K562 (cell line): ENCODE results near the gene AURKB. TPM values are rescaled to one million over a fixed set of nuclear protein-coding genes. Genes with fewer than 3 reads are reported as not detected.

ENCODE experiments used
- HINFP ChIP-seq: fragments of 450-650 bp; conservative IDR thresholded peaks from 2 replicates; pipeline ENCODE4 v1.6.1; 2016; ENCODE audit warnings: missing genetic modification characterization, low read depth, mild to moderate bottlenecking, control low read depth, missing compliant biosample characterization
- IRF1 ChIP-seq: sonication (generic); formaldehyde crosslinking; IDR thresholded peaks from 2 replicates; pipeline ENCODE4 v1.8.0; 2022; ENCODE audit warnings: missing genetic modification reagents, mild to moderate bottlenecking, borderline replicate concordance
- RUNX1 ChIP-seq: sonication (generic); IDR thresholded peaks from 2 replicates; pipeline ENCODE4 v1.6.1; 2016; ENCODE audit warnings: antibody characterized with exemption, low read depth
- TCF15 ChIP-seq: fragments of 250-450 bp; sonication (Bioruptor Pico); IDR thresholded peaks from 2 replicates; pipeline ENCODE4 v1.8.0; 2022; ENCODE audit warnings: moderate library complexity, mild to moderate bottlenecking, inconsistent platforms
- TCFL5 ChIP-seq: fragments of 250-450 bp; sonication (Bioruptor Pico); conservative IDR thresholded peaks from 2 replicates; pipeline ENCODE4 v1.6.1; 2021; ENCODE audit warnings: mild to moderate bottlenecking, moderate library complexity, matching md5 sums
- TOE1 ChIP-seq, 2 experiments: fragments of 450-650 bp in 1 of 2; sonication (generic) in 1 of 2; formaldehyde crosslinking in 1 of 2; IDR thresholded peaks; 2 replicates each; pipeline versions ENCODE4 v1.7.1 to v1.8.0; 2016 to 2022; ENCODE audit warnings: borderline replicate concordance in 2 of 2, mild to moderate bottlenecking in 2 of 2, antibody characterized with exemption in 1 of 2, inconsistent platforms in 1 of 2, low read depth in 1 of 2, missing genetic modification reagents in 1 of 2, moderate library complexity in 1 of 2
- USF1 ChIP-seq: sonication (generic); formaldehyde crosslinking; IDR thresholded peaks from 2 replicates; pipeline ENCODE4 v1.9.0; 2022; ENCODE audit warnings: mild to moderate bottlenecking, missing genetic modification reagents
- ZNF277 ChIP-seq: fragments of 250-450 bp; sonication (Bioruptor Pico); IDR thresholded peaks from 2 replicates; pipeline ENCODE4 v1.8.0; 2022; ENCODE audit warnings: inconsistent platforms, mild to moderate bottlenecking, moderate library complexity, borderline replicate concordance
- ZNF431 ChIP-seq: sonication (generic); formaldehyde crosslinking; IDR thresholded peaks from 2 replicates; pipeline ENCODE4 v1.8.0; 2022; ENCODE audit warnings: mild to moderate bottlenecking, missing genetic modification reagents
- polyA plus RNA-seq, 8 experiments: library from polyadenylated mRNA; depleted of rRNA in 4 of 8; stranded (reverse) in 5 of 8; unstranded in 3 of 8; fragments of >200 nt; fragmentation: Nextera tagmentation in 2 of 8; fragmentation: Illumina TruSeq in 1 of 8; extraction: Ambion mirVana in 2 of 8; extraction: Trizol in 1 of 8; gene quantifications; 2 replicates each; pipeline versions ENCODE4 v1.2.1 to v1.2.3, GENCODE V29; 2011 to 2014; ENCODE audit warnings: inconsistent platforms in 1 of 8, missing spikeins in 1 of 8
- total RNA-seq, 7 experiments: library from RNA; depleted of rRNA in 6 of 7; stranded (reverse); fragments of >200 nt in 6 of 7; fragmentation: Illumina TruSeq in 2 of 7; extraction: Trizol in 2 of 7; gene quantifications; 2 replicates each; pipeline versions ENCODE4 v1.2.1 to v1.2.3, GENCODE V29; 2011 to 2021; ENCODE audit warnings: low replicate concordance in 1 of 7
- TF ChIP-seq, protein P1 (sequence below): fragments of 250-450 bp; sonication (Bioruptor Pico); IDR thresholded peaks from 2 replicates; pipeline ENCODE4 v1.5.1; 2021; ENCODE audit warnings: mild to moderate bottlenecking
- TF ChIP-seq, protein P2 (sequence below): conservative IDR thresholded peaks from 2 replicates; pipeline ENCODE4 v1.6.1; 2011; ENCODE audit warnings: low read depth, mild to moderate bottlenecking, low read length; ENCODE audit not compliant: control insufficient read depth
- TF ChIP-seq, protein P3 (sequence below): fragments of 450-650 bp; IDR thresholded peaks from 2 replicates; pipeline ENCODE4 v1.6.1; 2016; ENCODE audit warnings: mild to moderate bottlenecking
- TF ChIP-seq, protein P4 (sequence below): sonication (generic); formaldehyde crosslinking; IDR thresholded peaks from 2 replicates; pipeline ENCODE4 v1.9.0; 2022; ENCODE audit warnings: mild to moderate bottlenecking, missing genetic modification reagents

AURKB gene
- total and polyA plus RNA-seq, 9 of the 15 experiments (the other 6 are each of a cell fraction or from before 2014, with no cell fraction given), result 27.2 to 114 (median 74.8) TPM

DNA sequence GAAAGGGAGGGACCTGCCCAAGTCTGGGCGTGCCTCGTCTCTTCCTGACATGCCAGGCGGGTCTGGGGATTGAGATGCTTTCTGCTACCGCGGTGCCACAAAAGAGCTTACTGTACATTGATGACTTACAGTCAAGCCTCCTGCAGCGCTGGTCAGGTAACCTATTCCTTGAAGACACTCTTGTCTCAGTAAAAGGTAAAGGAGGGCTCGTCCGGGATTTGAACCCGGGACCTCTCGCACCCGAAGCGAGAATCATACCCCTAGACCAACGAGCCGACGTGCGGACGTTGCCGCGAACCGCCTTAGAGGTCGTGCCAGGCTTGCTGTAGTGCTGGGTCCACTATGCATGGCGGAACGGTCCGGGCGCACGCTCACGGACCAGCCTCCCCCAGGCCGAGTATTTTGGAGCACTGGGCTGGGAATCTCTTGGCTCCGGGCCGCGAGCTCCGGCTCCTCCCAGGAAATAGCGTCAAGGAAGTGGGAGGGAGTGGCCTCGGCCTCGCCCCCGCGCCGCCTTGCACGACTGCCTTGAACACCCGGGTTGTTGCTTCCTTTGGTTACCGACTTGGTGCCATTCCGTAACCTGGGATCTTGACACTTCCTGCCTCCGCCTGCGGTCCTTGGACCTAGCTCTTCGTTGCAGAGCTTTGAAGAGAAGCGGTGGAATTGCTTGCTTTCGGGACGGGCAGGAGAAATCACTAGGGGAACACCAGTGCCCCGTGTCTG is 12.4 kb upstream of the AURKB start (continued):
- TF ChIP-seq USF1 (no peak), TCFL5 (CRISPR knock-in tag) (no peak), ZNF431 (CRISPR knock-in tag) (peak; percentile 87), RUNX1 (no peak), IRF1 (no peak), TOE1 (IDR thresholded peaks at IDR 0.05; ENCODE audit: borderline replicate concordance) (no peak; the same call in 1 of the 2 replicates), TOE1 (CRISPR knock-in tag; IDR thresholded peaks at IDR 0.05; ENCODE audit: borderline replicate concordance, low read depth) (no peak), ZNF277 (CRISPR knock-in tag) (no peak), HINFP (tag) (peak; percentile 66; the same call in 1 of the 2 replicates), TCF15 (CRISPR knock-in tag) (no peak)
- TF ChIP-seq, protein P1, sequence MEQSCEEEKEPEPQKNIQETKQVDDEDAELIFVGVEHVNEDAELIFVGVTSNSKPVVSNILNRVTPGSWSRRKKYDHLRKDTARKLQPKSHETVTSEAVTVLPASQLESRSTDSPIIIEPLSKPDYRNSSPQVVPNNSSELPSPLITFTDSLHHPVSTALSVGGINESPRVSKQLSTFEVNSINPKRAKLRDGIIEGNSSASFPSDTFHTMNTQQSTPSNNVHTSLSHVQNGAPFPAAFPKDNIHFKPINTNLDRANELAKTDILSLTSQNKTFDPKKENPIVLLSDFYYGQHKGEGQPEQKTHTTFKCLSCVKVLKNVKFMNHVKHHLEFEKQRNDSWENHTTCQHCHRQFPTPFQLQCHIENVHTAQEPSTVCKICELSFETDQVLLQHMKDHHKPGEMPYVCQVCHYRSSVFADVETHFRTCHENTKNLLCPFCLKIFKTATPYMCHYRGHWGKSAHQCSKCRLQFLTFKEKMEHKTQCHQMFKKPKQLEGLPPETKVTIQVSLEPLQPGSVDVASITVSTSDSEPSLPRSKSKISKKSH (CRISPR knock-in tag), result no peak
- TF ChIP-seq, protein P2, sequence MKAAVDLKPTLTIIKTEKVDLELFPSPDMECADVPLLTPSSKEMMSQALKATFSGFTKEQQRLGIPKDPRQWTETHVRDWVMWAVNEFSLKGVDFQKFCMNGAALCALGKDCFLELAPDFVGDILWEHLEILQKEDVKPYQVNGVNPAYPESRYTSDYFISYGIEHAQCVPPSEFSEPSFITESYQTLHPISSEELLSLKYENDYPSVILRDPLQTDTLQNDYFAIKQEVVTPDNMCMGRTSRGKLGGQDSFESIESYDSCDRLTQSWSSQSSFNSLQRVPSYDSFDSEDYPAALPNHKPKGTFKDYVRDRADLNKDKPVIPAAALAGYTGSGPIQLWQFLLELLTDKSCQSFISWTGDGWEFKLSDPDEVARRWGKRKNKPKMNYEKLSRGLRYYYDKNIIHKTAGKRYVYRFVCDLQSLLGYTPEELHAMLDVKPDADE, result peak; percentile 83
- TF ChIP-seq, protein P3, sequence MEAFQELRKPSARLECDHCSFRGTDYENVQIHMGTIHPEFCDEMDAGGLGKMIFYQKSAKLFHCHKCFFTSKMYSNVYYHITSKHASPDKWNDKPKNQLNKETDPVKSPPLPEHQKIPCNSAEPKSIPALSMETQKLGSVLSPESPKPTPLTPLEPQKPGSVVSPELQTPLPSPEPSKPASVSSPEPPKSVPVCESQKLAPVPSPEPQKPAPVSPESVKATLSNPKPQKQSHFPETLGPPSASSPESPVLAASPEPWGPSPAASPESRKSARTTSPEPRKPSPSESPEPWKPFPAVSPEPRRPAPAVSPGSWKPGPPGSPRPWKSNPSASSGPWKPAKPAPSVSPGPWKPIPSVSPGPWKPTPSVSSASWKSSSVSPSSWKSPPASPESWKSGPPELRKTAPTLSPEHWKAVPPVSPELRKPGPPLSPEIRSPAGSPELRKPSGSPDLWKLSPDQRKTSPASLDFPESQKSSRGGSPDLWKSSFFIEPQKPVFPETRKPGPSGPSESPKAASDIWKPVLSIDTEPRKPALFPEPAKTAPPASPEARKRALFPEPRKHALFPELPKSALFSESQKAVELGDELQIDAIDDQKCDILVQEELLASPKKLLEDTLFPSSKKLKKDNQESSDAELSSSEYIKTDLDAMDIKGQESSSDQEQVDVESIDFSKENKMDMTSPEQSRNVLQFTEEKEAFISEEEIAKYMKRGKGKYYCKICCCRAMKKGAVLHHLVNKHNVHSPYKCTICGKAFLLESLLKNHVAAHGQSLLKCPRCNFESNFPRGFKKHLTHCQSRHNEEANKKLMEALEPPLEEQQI, result 0 out of 2 replicates have a peak, but pooled peaks have one; percentile 10
- TF ChIP-seq, protein P4, sequence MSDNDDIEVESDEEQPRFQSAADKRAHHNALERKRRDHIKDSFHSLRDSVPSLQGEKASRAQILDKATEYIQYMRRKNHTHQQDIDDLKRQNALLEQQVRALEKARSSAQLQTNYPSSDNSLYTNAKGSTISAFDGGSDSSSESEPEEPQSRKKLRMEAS, result peak; percentile 44; the same call in 1 of the 2 replicates
